ENCODE measurements around the gene PCDHA6.
"Not testable (repeated sequence)": the region's sequence is repeated elsewhere in the genome, so short reads cannot be mapped to it uniquely, and the experiment has no call there.

The PCDHA6 gene

GRCh38 chr5:140791089-140791488 is 36.7 kb upstream of the PCDHA6 start:
- TF ChIP-seq CTCF (IDR thresholded peaks at IDR 0.05), result no peak
- Histone ChIP-seq H3K4me3 (ENCODE audit: low read depth in 1 of 2, low read length in 1 of 2) (no peak overlapping the region), H3K9me3 (peaks cover 74% of the 10 kb centered on the region), H3K27me3 (peaks cover 55% of the 10 kb centered on the region), H3K27ac (no peak overlapping the region), H3K4me1 (ENCODE audit: control insufficient read depth in 1 of 2, insufficient read depth in 1 of 2, low read depth in 1 of 2, low read length in 1 of 2) (peaks cover 0 to 7% of the 10 kb centered on the region in 2 experiments), H3K36me3 (no peaks in the 10 kb centered on the region)

- TF ChIP-seq CTCF (IDR thresholded peaks at IDR 0.05), result no peak
- no peak within 1 kb of the TSS for H3K4me3 ChIP-seq (ENCODE audit: low read depth in 1 of 2, low read length in 1 of 2)
- H3K9me3 ChIP-seq, result peaks cover 61% of the 10 kb centered on the region
- no peak within 1 kb of the TSS for H3K27ac ChIP-seq
- H3K27me3 ChIP-seq, result peaks cover 26% of the 10 kb centered on the region
- peaks cover 0 to 7% of the 10 kb centered on the region in 2 experiments for H3K4me1 ChIP-seq (ENCODE audit: control insufficient read depth in 1 of 2, insufficient read depth in 1 of 2, low read depth in 1 of 2, low read length in 1 of 2)
- no peaks in the 10 kb centered on the region for H3K36me3 ChIP-seq
Measured at GRCh38 chr5:140794595-140795258, 33.0 kb upstream of the PCDHA6 start, which contains the start of gene PCDHA2. Gene PCDHA2, plus strand, starts transcription at chr5:140794852.

- no peak for TF ChIP-seq CTCF (IDR thresholded peaks at IDR 0.05)
- no peak overlapping the region for H3K27ac ChIP-seq
- no peaks in the 10 kb centered on the region for H3K36me3 ChIP-seq
- peaks cover 26% of the 10 kb centered on the region for H3K27me3 ChIP-seq
- peaks cover 0 to 7% of the 10 kb centered on the region in 2 experiments for H3K4me1 ChIP-seq (ENCODE audit: control insufficient read depth in 1 of 2, insufficient read depth in 1 of 2, low read depth in 1 of 2, low read length in 1 of 2)
- peaks cover 58% of the 10 kb centered on the region for H3K9me3 ChIP-seq
- no peak overlapping the region for H3K4me3 ChIP-seq (ENCODE audit: low read depth in 1 of 2, low read length in 1 of 2)
Measured at GRCh38 chr5:140795259-140795641, 32.5 kb upstream of the PCDHA6 start.

GRCh38 chr5:140796072-140796717 is 31.6 kb upstream of the PCDHA6 start:
- H3K4me1 ChIP-seq (ENCODE audit: control insufficient read depth in 1 of 2, insufficient read depth in 1 of 2, low read depth in 1 of 2, low read length in 1 of 2); H3K4me3 ChIP-seq (ENCODE audit: low read depth in 1 of 2, low read length in 1 of 2); H3K36me3 ChIP-seq; H3K27ac ChIP-seq: not testable (repeated sequence)
- H3K9me3 ChIP-seq, result peaks cover 53% of the 10 kb centered on the region
- H3K27me3 ChIP-seq, result peaks cover 35% of the 10 kb centered on the region

- Histone ChIP-seq H3K9me3 (peaks cover 53% of the 10 kb centered on the region), H3K36me3 (no peaks in the 10 kb centered on the region), H3K27me3 (peaks cover 40% of the 10 kb centered on the region), H3K4me3 (ENCODE audit: low read depth in 1 of 2, low read length in 1 of 2) (no peak overlapping the region), H3K4me1 (ENCODE audit: control insufficient read depth in 1 of 2, insufficient read depth in 1 of 2, low read depth in 1 of 2, low read length in 1 of 2) (no peaks in the 10 kb centered on the region), H3K27ac (no peak overlapping the region)
- no peak for TF ChIP-seq CTCF (IDR thresholded peaks at IDR 0.05)
Measured at GRCh38 chr5:140796718-140797095, 31.1 kb upstream of the PCDHA6 start.

- no peaks in the 10 kb centered on the region for H3K4me1 ChIP-seq (ENCODE audit: control insufficient read depth in 1 of 2, insufficient read depth in 1 of 2, low read depth in 1 of 2, low read length in 1 of 2)
- no peak for TF ChIP-seq CTCF (IDR thresholded peaks at IDR 0.05)
- H3K36me3 ChIP-seq, result no peaks in the 10 kb centered on the region
- H3K4me3 ChIP-seq (ENCODE audit: low read depth in 1 of 2, low read length in 1 of 2), result no peak within 1 kb of the TSS
- H3K9me3 ChIP-seq, result peaks cover 41% of the 10 kb centered on the region
- H3K27ac ChIP-seq, result no peak within 1 kb of the TSS
- peaks cover 24% of the 10 kb centered on the region for H3K27me3 ChIP-seq
Measured at GRCh38 chr5:140800816-140801493, 26.8 kb upstream of the PCDHA6 start, which contains the start of gene PCDHA3. Gene PCDHA3, plus strand, starts transcription at chr5:140801057.
